Stomach (tissue), 4 donors: ENCODE results near the gene GDF9.

ENCODE experiments used
- EP300 ChIP-seq: sonication (generic); formaldehyde crosslinking; IDR thresholded peaks from one replicate; pipeline ENCODE4 v1.6.1; 2017; ENCODE audit warnings: antibody characterized with exemption
- POLR2AphosphoS5 ChIP-seq, 3 donors: sonication (generic); formaldehyde crosslinking; IDR thresholded peaks; one replicate each; pipeline ENCODE4 v1.6.1; 2016; ENCODE audit warnings: antibody characterized with exemption in 3 of 3
- TF ChIP-seq, protein P1 (sequence below), 7 experiments: fragments of 450-650 bp in 4 of 7; fragments of 200-600 bp in 3 of 7; sonication (generic) in 3 of 7; IDR thresholded peaks; one replicate each; pipeline ENCODE4 v1.5.1; 2016 to 2019; ENCODE audit warnings: antibody characterized with exemption in 7 of 7, control low read depth in 2 of 7, mild to moderate bottlenecking in 1 of 7

DNA sequence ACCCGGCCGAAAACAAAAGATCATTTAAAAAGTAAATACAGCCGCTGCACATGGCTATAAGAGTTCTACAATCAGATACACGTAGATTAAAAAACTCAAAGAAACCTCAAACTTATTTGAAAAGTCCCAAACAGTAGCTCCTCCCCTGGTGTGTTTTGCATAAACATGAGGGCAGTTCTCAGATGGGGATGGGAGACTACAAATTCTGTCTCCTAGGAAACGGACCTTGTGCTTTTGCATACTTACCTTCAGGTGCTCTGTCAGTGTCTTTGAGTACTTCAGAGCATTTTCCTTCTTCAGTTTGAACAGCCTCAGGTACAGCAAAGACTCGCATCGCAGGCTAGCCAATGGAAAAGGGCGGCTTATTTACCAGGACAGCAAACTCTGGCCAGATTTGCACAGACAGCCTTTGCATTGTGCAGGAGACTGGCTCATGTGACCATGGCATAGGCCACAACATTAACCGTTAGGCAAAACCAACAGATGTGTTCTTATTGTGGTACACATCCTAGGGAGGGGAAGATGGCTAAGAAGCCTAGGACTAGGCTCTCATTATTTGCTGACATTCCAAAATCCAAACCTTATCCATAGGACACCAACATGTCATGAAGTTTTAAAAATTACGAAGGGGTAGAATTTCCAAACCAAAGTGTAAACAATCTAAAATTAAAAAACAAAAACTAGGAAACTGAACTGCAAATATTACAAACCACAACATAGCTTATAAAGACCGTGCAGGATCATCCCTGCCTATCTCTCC lies 20.0 kb upstream of the GDF9 start:
- no peak for TF ChIP-seq EP300
- no peak for TF ChIP-seq POLR2AphosphoS5 (IDR thresholded peaks at IDR 0.05)
- TF ChIP-seq, protein P1, sequence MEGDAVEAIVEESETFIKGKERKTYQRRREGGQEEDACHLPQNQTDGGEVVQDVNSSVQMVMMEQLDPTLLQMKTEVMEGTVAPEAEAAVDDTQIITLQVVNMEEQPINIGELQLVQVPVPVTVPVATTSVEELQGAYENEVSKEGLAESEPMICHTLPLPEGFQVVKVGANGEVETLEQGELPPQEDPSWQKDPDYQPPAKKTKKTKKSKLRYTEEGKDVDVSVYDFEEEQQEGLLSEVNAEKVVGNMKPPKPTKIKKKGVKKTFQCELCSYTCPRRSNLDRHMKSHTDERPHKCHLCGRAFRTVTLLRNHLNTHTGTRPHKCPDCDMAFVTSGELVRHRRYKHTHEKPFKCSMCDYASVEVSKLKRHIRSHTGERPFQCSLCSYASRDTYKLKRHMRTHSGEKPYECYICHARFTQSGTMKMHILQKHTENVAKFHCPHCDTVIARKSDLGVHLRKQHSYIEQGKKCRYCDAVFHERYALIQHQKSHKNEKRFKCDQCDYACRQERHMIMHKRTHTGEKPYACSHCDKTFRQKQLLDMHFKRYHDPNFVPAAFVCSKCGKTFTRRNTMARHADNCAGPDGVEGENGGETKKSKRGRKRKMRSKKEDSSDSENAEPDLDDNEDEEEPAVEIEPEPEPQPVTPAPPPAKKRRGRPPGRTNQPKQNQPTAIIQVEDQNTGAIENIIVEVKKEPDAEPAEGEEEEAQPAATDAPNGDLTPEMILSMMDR (IDR thresholded peaks at IDR 0.05): no peak
